CD4-positive, alpha-beta T cell treated with Interleukin-6 at 100 ng/mL for 8 hours (primary cell): ENCODE measurements around the gene MLYCD.
A peak's percentile ranks its signal among the peaks of the same experiment; 100 is the strongest.

Experiments
- DNase-seq: peaks from one replicate; pipeline ENCODE4 v3.0.0-alpha.2; 2020; ENCODE audit warnings: mixed read lengths, low spot score

MLYCD gene

DNA sequence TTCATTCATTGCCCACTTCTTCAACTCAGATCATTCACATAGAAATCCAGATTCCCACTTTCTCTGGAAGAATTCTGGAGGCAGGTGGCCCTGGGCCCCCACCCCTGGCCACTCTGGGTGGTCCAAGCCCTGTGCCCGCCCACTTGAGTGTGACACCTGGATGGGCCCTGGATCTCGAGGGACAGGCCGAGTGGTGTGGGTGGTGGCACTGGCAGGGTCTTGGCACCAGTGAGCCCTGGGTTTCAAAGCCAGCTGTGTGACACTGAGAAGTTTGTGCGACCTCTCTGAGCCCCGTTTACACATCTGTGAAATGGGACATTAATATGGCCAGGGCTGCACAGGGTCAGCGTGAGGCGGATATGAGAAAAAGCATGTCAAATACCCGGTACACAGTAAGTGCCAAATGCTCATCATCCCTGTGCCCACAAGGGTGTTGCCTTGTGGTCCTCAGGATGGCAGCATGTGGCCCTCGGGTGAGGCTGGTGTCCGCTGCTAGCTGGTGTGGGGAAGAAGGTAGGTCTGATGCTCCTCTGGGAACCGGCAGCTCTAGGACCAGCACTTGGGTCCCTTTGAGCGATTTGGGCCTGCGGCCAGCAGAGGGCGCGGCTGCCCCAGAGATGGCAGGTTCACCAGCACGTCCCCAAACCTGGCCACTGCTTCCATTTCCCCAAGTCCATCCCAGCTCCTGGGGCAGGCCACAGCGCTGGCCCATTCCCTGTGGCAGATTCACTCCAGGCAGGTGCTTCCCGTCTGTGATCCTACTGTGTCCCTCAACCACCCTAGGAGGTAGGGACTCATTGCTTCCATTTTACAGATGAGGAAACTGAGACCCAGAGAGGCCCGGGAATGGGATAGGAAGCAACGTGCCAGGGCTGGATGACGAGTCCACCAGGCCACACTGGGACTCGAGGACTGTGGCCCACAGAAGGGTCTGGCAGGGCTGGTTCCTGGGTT, 57.7 kb downstream of the MLYCD start:
- DNase-seq: peak; percentile 52

DNA sequence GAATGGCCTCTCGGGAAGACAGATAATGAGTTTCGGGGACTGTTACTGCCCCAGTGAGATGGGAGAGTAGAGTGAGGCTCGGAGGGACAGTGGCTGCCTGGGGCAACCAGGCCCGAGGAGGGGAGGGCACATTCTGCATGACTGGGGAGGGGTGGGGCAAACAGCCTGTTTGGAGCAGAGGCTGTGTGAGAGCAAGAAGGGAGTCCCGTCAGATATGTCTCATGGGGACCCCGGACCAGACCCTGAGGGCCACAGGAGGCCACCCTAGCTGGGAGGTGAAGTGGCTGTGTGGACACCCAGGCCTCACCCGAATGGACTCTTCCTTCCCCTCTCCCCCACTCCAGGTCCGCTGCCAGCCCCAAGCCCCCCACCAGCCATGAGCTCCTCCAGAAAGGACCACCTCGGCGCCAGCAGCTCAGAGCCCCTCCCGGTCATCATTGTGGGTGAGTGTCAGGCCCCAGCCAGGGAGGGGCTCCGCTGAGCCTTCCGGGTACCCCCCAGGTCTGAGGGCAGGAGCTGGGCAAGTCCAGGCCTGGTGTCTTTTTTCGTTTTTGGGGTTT, 58.5 kb downstream of the MLYCD start:
- DNase-seq: no peak

DNA sequence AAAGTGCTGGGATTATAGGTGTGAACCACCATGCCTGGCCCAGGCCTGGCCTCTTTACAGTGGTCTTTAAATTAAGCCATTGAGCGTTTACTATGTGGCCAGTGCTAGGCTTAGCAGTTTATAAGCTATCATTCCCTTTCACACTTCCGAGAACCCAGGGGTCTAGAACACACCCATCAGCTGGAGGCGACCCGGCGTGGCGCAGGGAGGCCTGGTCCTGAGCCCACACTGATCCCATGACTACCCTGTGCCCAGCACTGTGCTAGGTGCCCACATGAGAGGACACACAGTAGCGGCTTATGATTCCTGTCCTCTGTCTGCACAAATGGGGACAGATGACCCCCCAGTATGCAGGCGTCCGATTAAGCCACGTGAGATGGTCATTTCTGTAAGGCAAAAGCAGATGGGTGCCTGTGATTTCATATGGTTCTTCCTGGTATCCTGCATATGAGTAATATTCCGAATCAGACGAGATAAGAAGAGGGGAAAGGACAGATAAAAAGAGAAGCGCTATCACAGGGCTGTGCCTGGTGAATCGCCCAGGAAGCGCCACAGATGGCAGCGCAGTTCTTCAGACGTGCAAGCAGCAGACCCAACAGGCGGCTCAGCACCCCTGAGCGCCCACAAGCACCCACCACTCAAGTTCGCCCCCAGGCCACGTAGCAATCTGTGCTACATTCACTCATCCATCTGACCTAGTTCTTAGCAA, 59.4 kb downstream of the MLYCD start:
- no peak for DNase-seq

DNA sequence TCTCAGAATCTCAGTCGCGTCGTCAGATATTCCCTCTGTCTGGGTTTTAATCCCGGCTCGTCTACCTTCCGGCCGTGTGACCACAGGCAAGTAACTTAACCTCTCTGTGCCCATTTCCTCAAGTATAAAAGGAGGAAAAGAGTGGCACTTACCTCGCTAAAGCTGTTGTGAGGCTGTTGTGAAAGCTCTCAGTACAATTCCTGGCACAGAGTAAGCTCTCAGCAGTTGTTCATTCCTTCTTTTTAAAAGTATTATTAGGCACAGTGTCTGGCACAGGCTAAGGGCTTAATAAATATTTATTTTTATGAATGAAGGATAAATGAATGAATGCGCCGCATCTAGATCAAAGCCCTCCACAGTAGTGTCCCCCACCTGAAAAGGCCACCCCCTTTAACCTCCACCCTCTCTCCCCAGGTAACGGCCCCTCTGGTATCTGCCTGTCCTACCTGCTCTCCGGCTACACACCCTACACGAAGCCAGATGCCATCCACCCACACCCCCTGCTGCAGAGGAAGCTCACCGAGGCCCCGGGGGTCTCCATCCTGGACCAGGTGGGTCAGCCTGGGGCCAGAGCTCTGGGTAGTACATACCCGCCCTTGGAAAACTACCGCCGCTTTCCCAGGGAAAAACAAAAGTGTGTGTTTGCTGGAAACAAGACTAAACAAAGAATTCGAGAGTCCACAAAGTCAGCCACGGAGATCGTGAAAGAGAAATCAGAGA, 60.1 kb downstream of the MLYCD start:
- DNase-seq: no peak

GRCh38 chr16:83959656-83960434, 60.9 kb downstream of the MLYCD start:
- no peak for DNase-seq

DNA sequence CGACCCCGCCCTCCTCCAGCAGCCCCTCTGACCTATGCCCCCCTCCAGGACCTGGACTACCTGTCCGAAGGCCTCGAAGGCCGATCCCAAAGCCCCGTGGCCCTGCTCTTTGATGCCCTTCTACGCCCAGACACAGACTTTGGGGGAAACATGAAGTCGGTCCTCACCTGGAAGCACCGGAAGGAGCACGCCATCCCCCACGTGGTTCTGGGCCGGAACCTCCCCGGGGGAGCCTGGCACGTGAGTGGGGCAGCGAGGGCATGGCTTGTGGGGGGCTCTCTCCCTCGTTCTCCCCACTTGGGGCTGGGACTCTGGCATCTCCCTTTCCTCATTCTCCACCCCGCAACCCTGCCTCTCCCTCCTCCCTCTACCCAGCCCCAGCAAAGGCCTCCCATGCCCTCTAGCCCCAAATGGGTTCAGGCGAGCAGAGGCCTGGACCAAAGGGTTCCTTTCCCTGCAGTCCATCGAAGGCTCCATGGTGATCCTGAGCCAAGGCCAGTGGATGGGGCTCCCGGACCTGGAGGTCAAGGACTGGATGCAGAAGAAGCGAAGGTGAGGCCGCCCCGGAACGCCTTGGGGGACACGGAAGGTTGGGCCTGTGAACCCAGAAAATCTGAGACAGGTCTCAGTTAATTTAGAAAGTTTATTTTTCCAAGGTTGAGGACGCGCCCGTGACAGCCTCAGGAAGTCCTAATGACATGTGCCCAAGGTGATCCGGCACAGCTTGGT, 61.8 kb downstream of the MLYCD start:
- DNase-seq: no peak

DNA sequence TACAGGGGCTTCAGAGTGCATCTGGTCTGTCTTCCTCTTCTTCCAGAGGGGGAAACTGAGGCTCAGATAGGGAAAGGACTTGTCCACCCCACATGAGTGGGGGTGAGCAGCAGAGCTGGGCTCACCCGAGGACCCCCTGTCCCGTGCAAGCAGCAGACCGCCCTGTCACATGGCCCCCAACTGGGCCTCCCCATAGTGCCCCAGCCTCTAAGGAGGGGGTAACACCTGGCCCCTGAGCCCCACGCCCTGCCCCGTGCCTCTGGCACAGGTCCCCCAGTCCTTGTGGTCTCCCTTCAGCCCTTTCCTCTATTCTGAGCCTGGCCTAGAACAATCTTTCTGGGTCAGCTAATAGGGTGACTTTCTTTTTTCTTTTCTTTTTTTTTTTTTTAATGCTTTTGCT, 62.7 kb downstream of the MLYCD start:
- no peak for DNase-seq

- no peak for DNase-seq
Observed at GRCh38 chr16:83963277-83964119, 64.6 kb downstream of the MLYCD start.

- DNase-seq: no peak
Observed at GRCh38 chr16:83964684-83965443, 65.9 kb downstream of the MLYCD start.

DNA sequence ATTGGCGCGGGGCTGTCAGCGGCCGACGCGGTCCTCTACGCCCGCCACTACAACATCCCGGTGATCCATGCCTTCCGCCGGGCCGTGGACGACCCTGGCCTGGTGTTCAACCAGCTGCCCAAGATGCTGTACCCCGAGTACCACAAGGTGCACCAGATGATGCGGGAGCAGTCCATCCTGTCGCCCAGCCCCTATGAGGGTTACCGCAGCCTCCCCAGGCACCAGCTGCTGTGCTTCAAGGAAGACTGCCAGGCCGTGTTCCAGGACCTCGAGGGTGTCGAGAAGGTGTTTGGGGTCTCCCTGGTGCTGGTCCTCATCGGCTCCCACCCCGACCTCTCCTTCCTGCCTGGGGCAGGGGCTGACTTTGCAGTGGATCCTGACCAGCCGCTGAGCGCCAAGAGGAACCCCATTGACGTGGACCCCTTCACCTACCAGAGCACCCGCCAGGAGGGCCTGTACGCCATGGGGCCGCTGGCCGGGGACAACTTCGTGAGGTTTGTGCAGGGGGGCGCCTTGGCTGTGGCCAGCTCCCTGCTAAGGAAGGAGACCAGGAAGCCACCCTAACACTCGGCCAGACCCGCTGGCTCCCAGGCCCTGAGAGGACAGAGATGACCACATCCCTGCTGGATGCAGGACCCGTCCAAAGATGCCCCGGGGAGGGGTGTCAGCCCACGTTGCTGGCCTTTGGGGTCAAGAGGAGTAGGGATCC, 66.7 kb downstream of the MLYCD start:
- DNase-seq: no peak

DNA sequence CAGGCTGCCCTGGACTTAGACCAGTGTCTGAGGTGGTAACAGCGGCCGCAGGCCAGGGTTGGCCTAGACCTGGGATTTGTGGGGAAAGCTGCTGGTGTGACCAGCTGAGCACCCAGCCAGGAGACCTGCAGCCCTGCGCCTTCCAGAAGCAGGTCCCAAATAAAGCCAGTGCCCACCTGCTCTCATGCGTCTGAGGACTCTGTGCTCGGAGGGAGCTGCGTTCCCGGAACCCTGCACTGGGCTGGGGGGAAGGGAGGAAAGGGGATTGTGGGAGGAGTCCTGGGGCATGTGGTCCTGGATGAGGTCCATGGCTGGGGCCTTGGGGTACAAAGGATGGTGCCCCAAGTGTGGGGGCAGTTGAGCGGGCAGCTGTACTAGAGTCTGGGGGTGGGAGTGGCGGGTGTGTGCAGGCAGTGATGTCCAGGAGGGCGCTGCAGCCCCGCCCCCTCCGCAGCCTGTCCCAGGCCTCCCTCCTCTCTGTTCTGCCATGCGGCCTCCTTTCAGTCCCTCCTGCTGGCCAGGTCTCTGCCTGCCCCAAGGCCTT, 67.3 kb downstream of the MLYCD start:
- no peak for DNase-seq

DNA sequence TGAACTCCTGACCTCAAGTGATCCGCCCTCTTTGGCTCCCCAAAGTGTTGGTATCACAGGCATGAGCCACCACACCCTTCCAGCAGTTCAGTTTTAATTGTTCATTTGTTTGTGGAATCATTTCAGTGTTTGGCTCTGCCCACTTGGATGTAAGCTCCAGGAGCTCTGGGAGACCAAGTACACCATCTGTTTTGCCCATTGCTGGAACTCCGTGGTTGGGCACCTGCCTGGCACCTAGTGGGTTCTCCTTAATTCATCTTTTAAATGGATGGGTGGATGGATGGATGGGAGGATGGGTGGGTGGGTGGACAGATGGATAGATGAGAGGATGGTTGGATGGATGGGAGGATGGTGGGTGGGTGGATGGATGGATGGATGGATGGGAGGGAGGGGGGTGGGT, 68.2 kb downstream of the MLYCD start:
- DNase-seq: no peak

- DNase-seq: no peak
Observed at GRCh38 chr16:83967838-83968305, 69.0 kb downstream of the MLYCD start, which contains the start of gene NECAB2. TSS of gene NECAB2 (plus strand) at chr16:83968244. CDS start at chr16:83968649, 405 bp downstream.

DNA sequence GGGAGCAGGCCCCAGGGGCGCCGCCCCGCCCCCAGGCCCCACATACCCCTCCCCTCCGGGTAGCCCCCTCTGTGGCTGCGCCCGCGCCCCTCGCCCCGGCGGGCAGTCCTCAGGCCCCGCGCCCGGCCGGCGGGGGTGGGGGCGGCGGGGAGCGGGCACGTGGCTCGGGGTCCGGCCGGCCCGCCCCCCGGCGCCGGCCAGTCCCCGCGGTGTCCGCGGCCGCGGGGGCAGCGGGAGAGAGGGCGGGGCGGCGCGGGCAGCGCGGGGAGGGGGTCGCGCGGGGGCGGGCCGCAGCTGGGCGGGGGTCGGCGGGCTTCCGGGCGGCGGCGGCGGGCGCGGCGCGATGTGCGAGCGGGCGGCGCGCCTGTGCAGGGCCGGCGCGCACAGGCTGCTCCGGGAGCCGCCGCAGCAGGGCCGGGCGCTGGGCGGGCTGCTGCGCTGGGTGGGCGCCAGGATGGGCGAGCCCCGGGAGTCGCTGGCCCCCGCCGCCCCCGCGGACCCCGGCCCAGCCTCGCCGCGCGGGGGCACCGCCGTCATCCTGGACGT, 69.5 kb downstream of the MLYCD start:
- DNase-seq: no peak

DNA sequence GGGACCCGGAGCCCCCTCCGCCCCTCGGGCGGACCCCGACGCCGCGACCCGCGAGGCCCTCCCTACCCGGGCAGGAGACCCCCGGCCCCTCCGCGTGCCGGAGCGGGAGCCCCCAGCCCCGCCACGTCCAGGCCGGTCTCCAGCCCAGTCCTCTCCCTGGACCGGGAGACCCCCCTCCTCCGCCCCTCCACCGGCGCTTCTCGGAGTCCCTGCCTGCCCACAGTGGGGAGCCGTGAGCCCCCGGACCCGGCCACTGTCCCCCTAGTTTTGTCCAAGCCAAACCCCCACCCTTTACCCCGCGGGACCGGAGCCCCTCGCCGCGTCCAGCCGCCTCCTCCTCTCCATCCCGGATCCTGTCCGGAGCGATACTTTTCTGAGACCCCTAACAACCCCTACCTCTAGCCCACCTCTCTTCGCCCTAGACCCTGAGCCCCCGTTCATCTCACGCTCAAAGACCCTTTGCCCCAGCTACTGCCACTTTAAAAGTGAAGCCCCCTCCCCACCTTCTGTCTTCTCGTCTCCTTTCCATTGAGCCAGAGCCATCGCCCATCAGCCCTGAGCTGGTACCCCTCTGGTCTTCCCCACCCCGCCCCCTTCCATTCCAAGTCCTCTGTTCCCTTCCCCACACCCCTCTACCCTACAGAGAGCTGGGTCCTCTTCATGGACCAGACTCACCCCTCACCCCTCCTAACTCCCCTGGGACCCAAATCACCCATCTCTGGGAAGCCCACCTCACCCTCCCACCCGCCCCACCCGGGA, 70.2 kb downstream of the MLYCD start:
- no peak for DNase-seq

GRCh38 chr16:83969771-83970429, 71.0 kb downstream of the MLYCD start:
- no peak for DNase-seq
